Heart left ventricle (tissue), 16 donors: ENCODE measurements around the gene MIB2. TPM values are rescaled to one million over a fixed set of nuclear protein-coding genes. Genes with fewer than 3 reads are reported as not detected.

ENCODE experiments used
- ATAC-seq, 4 donors: fragments of 200-7000 bp; cut with Tn5 transposase; one replicate each; pipeline ENCODE4 v1.9.1; 2020 to 2022; ENCODE audit warnings: moderate library complexity in 4 of 4, mild to moderate bottlenecking in 3 of 4, moderate number of reproducible peaks in 1 of 4
- DNase-seq, 5 donors: peaks; one replicate each; pipeline ENCODE4 v3.0.0-alpha.2; 2020
- H3K27ac ChIP-seq, 12 donors: fragments of 200-600 bp; sonication (generic) in 4 of 12; one replicate each; pipeline versions ENCODE4 v1.5.0 to v1.8.0; 2016 to 2022; ENCODE audit warnings: mild to moderate bottlenecking in 2 of 12
- H3K27me3 ChIP-seq, 9 donors: fragments of 200-600 bp; sonication (generic) in 2 of 9; one replicate each; pipeline versions ENCODE4 v1.5.1 to v1.8.0; 2016 to 2022; ENCODE audit warnings: mild to moderate bottlenecking in 3 of 9
- H3K36me3 ChIP-seq, 9 donors: fragments of 200-600 bp; sonication (generic) in 2 of 9; one replicate each; pipeline versions ENCODE4 v1.5.0 to v1.8.0; 2018 to 2022; ENCODE audit warnings: mild to moderate bottlenecking in 2 of 9
- H3K4me1 ChIP-seq, 12 donors: fragments of 200-600 bp; sonication (generic) in 4 of 12; one replicate each; pipeline versions ENCODE4 v1.5.0 to v1.8.0; 2016 to 2022; ENCODE audit warnings: mild to moderate bottlenecking in 3 of 12
- H3K4me3 ChIP-seq, 12 donors: fragments of 200-600 bp; sonication (generic) in 4 of 12; one replicate each; pipeline versions ENCODE4 v1.5.0 to v1.8.0; 2017 to 2022; ENCODE audit warnings: mild to moderate bottlenecking in 9 of 12, moderate library complexity in 4 of 12
- H3K9me3 ChIP-seq, 12 donors: fragments of 200-600 bp; sonication (generic) in 4 of 12; one replicate each; pipeline versions ENCODE4 v1.5.0 to v1.8.0; 2016 to 2022; ENCODE audit warnings: mild to moderate bottlenecking in 1 of 12
- POLR2A ChIP-seq, 2 donors: fragments of 450-650 bp; IDR thresholded peaks; one replicate each; pipeline ENCODE4 v1.6.1; 2017; ENCODE audit warnings: antibody characterized with exemption in 2 of 2, mild to moderate bottlenecking in 2 of 2, moderate library complexity in 2 of 2
- WGBS, 4 donors: extraction: QIAGEN DNeasy Blood & Tissue Kit in 2 of 4; methylation state at CpG; one replicate each; pipeline versions ENCODE4 v1.1.5 to v1.1.7; 2013 to 2018; 5-methylcytosine and 5-hydroxymethylcytosine counted together
- intact Hi-C, 10 donors: fragments of 100-400 bp; cut with DNase I; formaldehyde crosslinking; loops; one replicate each; pipeline versions ENCODE4 v1.11.1 to v1.14.2; 2022
- polyA plus RNA-seq, 2 donors: library from polyadenylated mRNA; stranded (reverse); fragments of 200-250 nt; gene quantifications; one replicate each; pipeline ENCODE4 v1.2.3, GENCODE V29; 2013
- total RNA-seq, 9 donors: library from RNA; depleted of rRNA in 2 of 9; stranded (reverse); fragments of >200 nt in 2 of 9; fragmentation: NEBNext Ultra II Directional in 3 of 9; extraction: Animal tissue kit (Norgen Biotek cat#: 25700) in 3 of 9; gene quantifications; one replicate each; pipeline versions ENCODE4 v1.1.0 to v1.2.4, GENCODE V29; 2016 to 2023
- TF ChIP-seq, protein P1 (sequence below), 12 donors: fragments of 200-600 bp; sonication (generic) in 4 of 12; IDR thresholded peaks; one replicate each; pipeline versions ENCODE4 v1.5.0 to v1.8.0; 2018 to 2022; ENCODE audit warnings: antibody characterized with exemption in 12 of 12, mild to moderate bottlenecking in 5 of 12
- donor health status: ischemic (EF 13 %, LVEDD 7.1; RV severe dilation, severe dysfunction).
- donor health status: healthy with polysubstance abuse.
- donor health status: DM: no; HTN: yes; CAD: no.
- donor health status: DM: no; HTN: no; CAD: no.
- donor health status: ischemic (EF 25% LVEDD 6.9; RV normal size, moderate dysfunction).
- donor health status: ischemic (EF 25% LVEDD 5.7; RV mildly dilated, moderate dysfunction).
- donor health status: healthy.
- donor health status: DM: yes; HTN: yes; CAD: no.
- donor health status: ischemic (EF 35%, LVEDD 5.7; RV mildly dilated, moderate dysfunction).
- donor health status: nonischemic (EF 11% LVEDD 7.7; RV severe dilation, severe dysfunction).
- donor health status: DM: yes; HTN: yes; CAD: no.
- donor health status: PGD.
- donor health status: ischemic (EF 29% LVEDD 5.4; RV normal size, mild dysfunction).
- donor health status: nonischemic (EF 23%, LVEDD 6.1; RV moderate dilation, normal function).

Gene MIB2
- total and polyA plus RNA-seq, 11 donors: 40.7 to 121 (median 76.3) TPM

DNA sequence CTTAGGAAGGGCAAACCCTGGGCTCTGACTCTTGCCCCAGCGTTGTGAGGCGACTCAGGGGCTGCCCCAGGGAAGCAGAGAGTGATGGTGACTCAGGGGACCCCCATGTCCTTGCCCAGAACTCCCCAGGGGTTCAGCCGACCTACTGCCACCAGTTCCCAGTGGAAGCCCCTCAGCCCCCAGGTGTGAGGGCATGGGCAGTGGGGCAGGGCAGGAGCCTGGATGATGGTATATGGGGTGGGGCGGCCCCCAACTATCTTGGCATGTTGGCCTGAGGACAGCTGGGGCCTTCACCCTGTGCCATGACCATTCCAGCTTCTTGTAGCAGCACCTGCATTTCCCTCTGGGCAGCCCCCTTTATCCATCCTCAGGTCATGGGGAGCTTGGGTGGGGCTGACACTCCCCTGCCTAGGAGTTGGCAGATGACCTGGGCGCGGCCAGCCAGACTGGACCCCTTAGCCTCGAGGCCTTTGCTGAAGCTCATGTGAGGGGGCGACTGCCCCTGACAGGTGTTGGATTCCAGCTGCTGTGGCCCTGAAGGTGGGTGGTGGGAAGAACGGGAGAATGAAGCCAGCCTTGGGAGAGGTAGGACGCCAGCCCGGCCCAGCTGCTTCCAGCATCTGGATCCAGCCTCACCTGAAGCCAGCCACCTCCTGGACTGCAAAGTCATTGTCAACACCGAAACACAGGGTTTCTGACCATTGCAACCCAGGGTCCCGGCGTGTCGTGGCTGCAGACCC, 13.6 kb upstream of the MIB2 start:
- peaks cover 0 to 31% (median 11%) of the 10 kb centered on the region in 12 donors for H3K4me1 ChIP-seq
- H3K4me3 ChIP-seq: no peak overlapping the region
- WGBS, 4 donors: 89 to 93% (median 89%) methylated on average over 8 to 15 of the region's 15 CpGs
- no peak for TF ChIP-seq POLR2A (IDR thresholded peaks at IDR 0.05)
- TF ChIP-seq, protein P1, sequence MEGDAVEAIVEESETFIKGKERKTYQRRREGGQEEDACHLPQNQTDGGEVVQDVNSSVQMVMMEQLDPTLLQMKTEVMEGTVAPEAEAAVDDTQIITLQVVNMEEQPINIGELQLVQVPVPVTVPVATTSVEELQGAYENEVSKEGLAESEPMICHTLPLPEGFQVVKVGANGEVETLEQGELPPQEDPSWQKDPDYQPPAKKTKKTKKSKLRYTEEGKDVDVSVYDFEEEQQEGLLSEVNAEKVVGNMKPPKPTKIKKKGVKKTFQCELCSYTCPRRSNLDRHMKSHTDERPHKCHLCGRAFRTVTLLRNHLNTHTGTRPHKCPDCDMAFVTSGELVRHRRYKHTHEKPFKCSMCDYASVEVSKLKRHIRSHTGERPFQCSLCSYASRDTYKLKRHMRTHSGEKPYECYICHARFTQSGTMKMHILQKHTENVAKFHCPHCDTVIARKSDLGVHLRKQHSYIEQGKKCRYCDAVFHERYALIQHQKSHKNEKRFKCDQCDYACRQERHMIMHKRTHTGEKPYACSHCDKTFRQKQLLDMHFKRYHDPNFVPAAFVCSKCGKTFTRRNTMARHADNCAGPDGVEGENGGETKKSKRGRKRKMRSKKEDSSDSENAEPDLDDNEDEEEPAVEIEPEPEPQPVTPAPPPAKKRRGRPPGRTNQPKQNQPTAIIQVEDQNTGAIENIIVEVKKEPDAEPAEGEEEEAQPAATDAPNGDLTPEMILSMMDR (IDR thresholded peaks at IDR 0.05): no peak
- no peaks in the 10 kb centered on the region for H3K36me3 ChIP-seq
- no peak overlapping the region for H3K27ac ChIP-seq
- DNase-seq (peak in 2 of 5 donors; percentile 18 to 48), ATAC-seq (no peak)
- intact Hi-C loops: no loop called here
- peaks cover 6 to 57% (median 24%) of the 10 kb centered on the region in 9 donors for H3K27me3 ChIP-seq
- H3K9me3 ChIP-seq: no peaks in the 10 kb centered on the region

DNA sequence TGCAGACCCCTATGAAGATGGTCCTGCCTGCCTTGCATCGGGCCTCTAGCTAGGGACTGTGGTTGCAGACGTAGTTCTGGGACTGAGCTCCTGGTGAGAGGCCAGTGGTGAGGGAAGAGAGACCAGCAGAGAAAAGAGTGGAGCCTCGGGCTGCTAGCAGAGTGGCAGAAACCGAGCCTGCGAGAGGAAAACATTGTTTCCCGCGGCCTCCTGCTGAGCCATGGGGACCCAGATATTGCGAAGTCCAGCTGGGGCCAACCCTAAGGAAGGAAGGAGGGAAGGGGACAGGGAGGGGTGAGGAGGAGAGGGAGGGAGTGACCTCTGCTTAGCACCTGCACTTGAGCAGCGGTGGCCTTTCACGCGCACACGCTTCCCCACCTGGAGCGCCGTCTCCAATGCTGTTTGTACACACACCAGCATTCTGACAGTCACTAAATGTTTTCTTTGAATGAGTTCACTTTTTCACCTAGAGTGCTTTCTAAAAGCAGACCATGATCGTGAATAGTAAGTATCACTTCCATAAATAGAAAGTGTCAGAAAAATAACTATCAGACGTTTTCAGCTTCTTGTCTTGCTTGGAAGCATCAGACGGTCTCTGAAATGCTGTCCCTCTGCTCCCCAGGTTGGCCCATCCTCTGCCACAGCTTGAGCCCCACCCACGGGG, 12.9 kb upstream of the MIB2 start:
- Histone ChIP-seq H3K27me3 (peaks cover 6 to 52% (median 24%) of the 10 kb centered on the region in 9 donors), H3K4me1 (peaks cover 0 to 25% (median 9%) of the 10 kb centered on the region in 12 donors), H3K36me3 (no peaks in the 10 kb centered on the region), H3K9me3 (no peaks in the 10 kb centered on the region), H3K4me3 (no peak overlapping the region), H3K27ac (no peak overlapping the region)
- no peak for ATAC-seq
- no peak for DNase-seq
- intact Hi-C loops: no loop called here
- 55 to 61% (median 58%) methylated on average over 18 of the region's 18 CpGs for WGBS, 4 donors
- TF ChIP-seq, protein P1 (IDR thresholded peaks at IDR 0.05): no peak
- no peak for TF ChIP-seq POLR2A (IDR thresholded peaks at IDR 0.05)

DNA sequence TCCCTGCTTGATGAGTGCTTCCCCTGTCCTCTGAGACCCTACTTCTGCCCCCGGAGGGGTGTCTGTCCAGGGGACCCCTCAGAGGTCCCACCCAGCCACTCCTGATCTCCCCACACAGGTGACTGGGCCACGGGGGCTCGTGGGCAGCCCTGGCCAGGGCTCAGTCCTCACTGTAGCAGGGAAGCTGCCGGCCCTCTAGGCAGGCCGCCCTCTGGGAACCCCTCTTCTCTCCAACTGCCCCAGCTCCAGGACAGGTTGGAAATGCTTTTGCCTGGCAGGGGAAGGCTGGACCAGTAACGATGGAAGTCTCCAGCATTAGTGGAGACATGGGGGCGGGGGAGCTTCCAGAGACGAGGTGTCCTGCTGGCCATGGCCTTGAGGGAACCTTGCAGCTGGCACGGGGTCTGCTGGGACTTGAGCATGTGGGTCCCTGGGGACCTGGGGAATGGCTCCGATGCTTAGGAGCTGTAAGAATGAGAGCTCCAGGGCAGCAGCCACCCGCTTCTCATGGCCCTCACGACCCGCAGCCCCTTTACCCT, 12.3 kb upstream of the MIB2 start:
- intact Hi-C loops: no loop called here
- H3K36me3 ChIP-seq: no peaks in the 10 kb centered on the region
- TF ChIP-seq POLR2A (IDR thresholded peaks at IDR 0.05): no peak
- TF ChIP-seq, protein P1 (IDR thresholded peaks at IDR 0.05): no peak
- 61 to 83% (median 67%) methylated on average over 3 to 13 of the region's 13 CpGs for WGBS, 4 donors
- H3K27ac ChIP-seq: no peak overlapping the region
- DNase-seq: peak in 2 of 5 donors; percentile 18 to 19
- H3K27me3 ChIP-seq: peaks cover 6 to 46% (median 21%) of the 10 kb centered on the region in 9 donors
- no peak for ATAC-seq
- H3K9me3 ChIP-seq: no peaks in the 10 kb centered on the region
- peaks cover 0 to 21% (median 6%) of the 10 kb centered on the region in 12 donors for H3K4me1 ChIP-seq
- no peak overlapping the region for H3K4me3 ChIP-seq
